Neuron (in vitro differentiated cells): ENCODE measurements around the gene TSPAN17.

ENCODE experiments used
- H2AFZ ChIP-seq: one replicate; pipeline ENCODE4 v1.6.1; 2013; ENCODE audit warnings: low read depth, mild to moderate bottlenecking, inconsistent platforms, low read length, moderate library complexity
- H3K27me3 ChIP-seq: one replicate; pipeline ENCODE4 v1.6.1; 2013; ENCODE audit warnings: low read length; ENCODE audit not compliant: insufficient read depth
- H3K36me3 ChIP-seq: one replicate; pipeline ENCODE4 v1.6.1; 2013; ENCODE audit warnings: low read length; ENCODE audit not compliant: insufficient read depth
- H3K4me1 ChIP-seq: one replicate; pipeline ENCODE4 v1.6.1; 2013; ENCODE audit warnings: low read length; ENCODE audit not compliant: insufficient read depth
- H3K4me3 ChIP-seq: 2 replicates; pipeline ENCODE4 v1.5.1; 2013; ENCODE audit warnings: mild to moderate bottlenecking, low read length, moderate library complexity
- H3K9me3 ChIP-seq: one replicate; pipeline ENCODE4 v1.6.1; 2013; ENCODE audit warnings: low read length

The TSPAN17 gene

GRCh38 chr5:176674799-176675198, 27.5 kb downstream of the TSPAN17 start:
- Histone ChIP-seq H3K36me3 (no peaks in the 10 kb centered on the region), H3K9me3 (no peaks in the 10 kb centered on the region), H3K27me3 (peaks cover 27% of the 10 kb centered on the region), H3K4me3 (no peak overlapping the region), H2AFZ (no peak overlapping the region), H3K4me1 (no peaks in the 10 kb centered on the region)

GRCh38 chr5:176675676-176676360, 28.5 kb downstream of the TSPAN17 start:
- Histone ChIP-seq H2AFZ (no peak overlapping the region), H3K36me3 (no peaks in the 10 kb centered on the region), H3K4me3 (no peak overlapping the region), H3K4me1 (no peaks in the 10 kb centered on the region), H3K27me3 (peaks cover 26% of the 10 kb centered on the region), H3K9me3 (no peaks in the 10 kb centered on the region)

GRCh38 chr5:176676361-176676824, 29.1 kb downstream of the TSPAN17 start:
- no peaks in the 10 kb centered on the region for H3K4me1 ChIP-seq
- peaks cover 26% of the 10 kb centered on the region for H3K27me3 ChIP-seq
- H2AFZ ChIP-seq: no peak overlapping the region
- no peaks in the 10 kb centered on the region for H3K36me3 ChIP-seq
- H3K9me3 ChIP-seq: no peaks in the 10 kb centered on the region
- H3K4me3 ChIP-seq: no peak overlapping the region

GRCh38 chr5:176677209-176677939, 30.1 kb downstream of the TSPAN17 start:
- Histone ChIP-seq H3K9me3 (no peaks in the 10 kb centered on the region), H3K4me3 (no peak overlapping the region), H3K36me3 (no peaks in the 10 kb centered on the region), H2AFZ (no peak overlapping the region), H3K4me1 (no peaks in the 10 kb centered on the region), H3K27me3 (peaks cover 28% of the 10 kb centered on the region)

- no peaks in the 10 kb centered on the region for H3K36me3 ChIP-seq
- H3K4me1 ChIP-seq: no peaks in the 10 kb centered on the region
- H3K4me3 ChIP-seq: no peak overlapping the region
- H3K27me3 ChIP-seq: peaks cover 32% of the 10 kb centered on the region
- no peaks in the 10 kb centered on the region for H3K9me3 ChIP-seq
- no peak overlapping the region for H2AFZ ChIP-seq
These were observed 31.3 kb downstream of the TSPAN17 start for GRCh38 chr5:176678584-176678983.

GRCh38 chr5:176679365-176680225, 32.3 kb downstream of the TSPAN17 start:
- Histone ChIP-seq H2AFZ (no peak overlapping the region), H3K4me3 (no peak overlapping the region), H3K9me3 (no peaks in the 10 kb centered on the region), H3K27me3 (peaks cover 34% of the 10 kb centered on the region), H3K4me1 (no peaks in the 10 kb centered on the region), H3K36me3 (no peaks in the 10 kb centered on the region)

- Histone ChIP-seq H3K9me3 (no peaks in the 10 kb centered on the region), H3K27me3 (peaks cover 38% of the 10 kb centered on the region), H2AFZ (no peak overlapping the region), H3K4me1 (no peaks in the 10 kb centered on the region), H3K4me3 (no peak overlapping the region), H3K36me3 (no peaks in the 10 kb centered on the region)
These were observed 32.9 kb downstream of the TSPAN17 start for GRCh38 chr5:176680226-176680563.

GRCh38 chr5:176682016-176682531, 34.8 kb downstream of the TSPAN17 start:
- no peaks in the 10 kb centered on the region for H3K4me1 ChIP-seq
- peaks cover 31% of the 10 kb centered on the region for H3K27me3 ChIP-seq
- no peaks in the 10 kb centered on the region for H3K36me3 ChIP-seq
- no peak overlapping the region for H2AFZ ChIP-seq
- H3K4me3 ChIP-seq: no peak overlapping the region
- no peaks in the 10 kb centered on the region for H3K9me3 ChIP-seq

GRCh38 chr5:176685010-176685409, 37.7 kb downstream of the TSPAN17 start:
- no peaks in the 10 kb centered on the region for H3K4me1 ChIP-seq
- H3K27me3 ChIP-seq: peaks cover 19% of the 10 kb centered on the region
- no peaks in the 10 kb centered on the region for H3K9me3 ChIP-seq
- no peak overlapping the region for H2AFZ ChIP-seq
- H3K36me3 ChIP-seq: no peaks in the 10 kb centered on the region
- H3K4me3 ChIP-seq: no peak overlapping the region

GRCh38 chr5:176687247-176687646, 40.0 kb downstream of the TSPAN17 start:
- no peaks in the 10 kb centered on the region for H3K9me3 ChIP-seq
- H2AFZ ChIP-seq: no peak overlapping the region
- no peak overlapping the region for H3K4me3 ChIP-seq
- no peaks in the 10 kb centered on the region for H3K36me3 ChIP-seq
- H3K27me3 ChIP-seq: peaks cover 20% of the 10 kb centered on the region
- H3K4me1 ChIP-seq: no peaks in the 10 kb centered on the region

- H3K9me3 ChIP-seq: no peaks in the 10 kb centered on the region
- no peaks in the 10 kb centered on the region for H3K36me3 ChIP-seq
- no peaks in the 10 kb centered on the region for H3K4me1 ChIP-seq
- H3K27me3 ChIP-seq: peaks cover 15% of the 10 kb centered on the region
- H2AFZ ChIP-seq: no peak overlapping the region
- no peak overlapping the region for H3K4me3 ChIP-seq
These were observed 40.6 kb downstream of the TSPAN17 start for GRCh38 chr5:176687881-176688280.

GRCh38 chr5:176690911-176691310, 43.6 kb downstream of the TSPAN17 start:
- H3K36me3 ChIP-seq: no peaks in the 10 kb centered on the region
- no peak overlapping the region for H3K4me3 ChIP-seq
- no peak overlapping the region for H2AFZ ChIP-seq
- H3K4me1 ChIP-seq: no peaks in the 10 kb centered on the region
- H3K9me3 ChIP-seq: no peaks in the 10 kb centered on the region
- H3K27me3 ChIP-seq: peaks cover 34% of the 10 kb centered on the region

GRCh38 chr5:176691524-176691923, 44.2 kb downstream of the TSPAN17 start:
- H3K36me3 ChIP-seq: no peaks in the 10 kb centered on the region
- H2AFZ ChIP-seq: no peak overlapping the region
- no peaks in the 10 kb centered on the region for H3K9me3 ChIP-seq
- no peaks in the 10 kb centered on the region for H3K4me1 ChIP-seq
- peaks cover 37% of the 10 kb centered on the region for H3K27me3 ChIP-seq
- H3K4me3 ChIP-seq: no peak overlapping the region
